ENCODE results near the gene BRAP. TPM values are rescaled to one million over a fixed set of nuclear protein-coding genes. Genes with fewer than 3 reads are reported as not detected.

BRAP gene
- polyA plus RNA-seq, 3 donors, result 7.0 to 14.5 (median 10.2) TPM

DNA sequence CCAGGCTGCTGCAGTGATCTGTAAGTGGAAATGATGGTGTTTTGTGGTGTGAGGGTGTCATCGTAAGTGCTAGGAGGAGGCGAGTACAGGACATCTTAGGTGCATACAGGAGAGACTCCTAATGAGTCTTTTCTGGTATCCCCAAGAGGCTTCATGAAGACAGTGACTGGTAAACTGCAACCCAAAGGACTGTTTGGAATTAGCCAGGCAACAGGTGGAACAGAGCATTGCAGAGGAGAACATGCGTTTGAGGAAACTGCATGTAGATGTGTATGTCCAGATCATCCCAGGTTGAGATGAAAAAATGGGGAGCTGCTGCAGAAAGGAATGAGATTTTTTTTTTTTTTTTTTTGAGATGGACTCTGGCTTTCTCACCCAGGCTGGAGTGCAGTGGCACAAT lies 5.5 kb upstream of the BRAP start:
- H3K79me2 ChIP-seq (ENCODE audit: insufficient read depth, low read length), result peaks cover 23% of the 10 kb centered on the region
- TF ChIP-seq, protein P1, sequence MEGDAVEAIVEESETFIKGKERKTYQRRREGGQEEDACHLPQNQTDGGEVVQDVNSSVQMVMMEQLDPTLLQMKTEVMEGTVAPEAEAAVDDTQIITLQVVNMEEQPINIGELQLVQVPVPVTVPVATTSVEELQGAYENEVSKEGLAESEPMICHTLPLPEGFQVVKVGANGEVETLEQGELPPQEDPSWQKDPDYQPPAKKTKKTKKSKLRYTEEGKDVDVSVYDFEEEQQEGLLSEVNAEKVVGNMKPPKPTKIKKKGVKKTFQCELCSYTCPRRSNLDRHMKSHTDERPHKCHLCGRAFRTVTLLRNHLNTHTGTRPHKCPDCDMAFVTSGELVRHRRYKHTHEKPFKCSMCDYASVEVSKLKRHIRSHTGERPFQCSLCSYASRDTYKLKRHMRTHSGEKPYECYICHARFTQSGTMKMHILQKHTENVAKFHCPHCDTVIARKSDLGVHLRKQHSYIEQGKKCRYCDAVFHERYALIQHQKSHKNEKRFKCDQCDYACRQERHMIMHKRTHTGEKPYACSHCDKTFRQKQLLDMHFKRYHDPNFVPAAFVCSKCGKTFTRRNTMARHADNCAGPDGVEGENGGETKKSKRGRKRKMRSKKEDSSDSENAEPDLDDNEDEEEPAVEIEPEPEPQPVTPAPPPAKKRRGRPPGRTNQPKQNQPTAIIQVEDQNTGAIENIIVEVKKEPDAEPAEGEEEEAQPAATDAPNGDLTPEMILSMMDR (IDR thresholded peaks at IDR 0.05), result no peak
- no peak overlapping the region for H3K9ac ChIP-seq (ENCODE audit: insufficient read depth, low read length, poor library complexity, severe bottlenecking)
- no peaks in the 10 kb centered on the region for H3K9me3 Mint-ChIP-seq
- no peak overlapping the region for H2AFZ ChIP-seq (ENCODE audit: insufficient read depth, low read depth, low read length, poor library complexity, severe bottlenecking)
- WGBS (ENCODE audit: insufficient coverage), result 95% methylated on average over 3 of the region's 3 CpGs
- no peak overlapping the region for H3K4me3 Mint-ChIP-seq
- peaks cover 7% of the 10 kb centered on the region for H4K20me1 ChIP-seq (ENCODE audit: insufficient read depth, low read length)
- no peak overlapping the region for H3K4me3 ChIP-seq (replicated peaks in 1 of 3; ENCODE audit: low read depth in 2 of 3, low read length in 3 of 3)
- H3K4me1 ChIP-seq (ENCODE audit: control insufficient read depth in 1 of 2, insufficient read depth in 2 of 2, low read length in 2 of 2), result peaks cover 7 to 9% of the 10 kb centered on the region in 2 donors
- peaks cover 0 to 2% (median 0%) of the 10 kb centered on the region in 3 donors for H3K27me3 Mint-ChIP-seq (ENCODE audit: low read depth in 3 of 3)
- H3K36me3 Mint-ChIP-seq, result peaks cover 48 to 62% of the 10 kb centered on the region in 2 donors
- H3K27ac Mint-ChIP-seq, result no peak overlapping the region
- no peaks in the 10 kb centered on the region for H3K27me3 ChIP-seq (ENCODE audit: control insufficient read depth in 2 of 2, insufficient read depth in 2 of 2, low read length in 2 of 2)
- peaks cover 10% of the 10 kb centered on the region for H3K4me1 Mint-ChIP-seq
- H3K27ac ChIP-seq (ENCODE audit: low read depth in 1 of 2, low read length in 2 of 2), result no peak overlapping the region
- H3K9me3 ChIP-seq (replicated peaks in 1 of 2; ENCODE audit: control insufficient read depth in 1 of 2, insufficient read depth in 1 of 2, low read length in 2 of 2), result no peaks in the 10 kb centered on the region
- no peak for DNase-seq
- intact Hi-C loops (cut with micrococcal nuclease), result no loop called here
- H3K4me2 ChIP-seq (replicated peaks; ENCODE audit: extremely low read depth, low read length, poor library complexity, severe bottlenecking), result no peak overlapping the region
- H3K36me3 ChIP-seq (replicated peaks in 1 of 2; ENCODE audit: control insufficient read depth in 1 of 2, insufficient read depth in 2 of 2, low read length in 2 of 2), result peaks cover 41 to 53% of the 10 kb centered on the region in 2 donors

DNA sequence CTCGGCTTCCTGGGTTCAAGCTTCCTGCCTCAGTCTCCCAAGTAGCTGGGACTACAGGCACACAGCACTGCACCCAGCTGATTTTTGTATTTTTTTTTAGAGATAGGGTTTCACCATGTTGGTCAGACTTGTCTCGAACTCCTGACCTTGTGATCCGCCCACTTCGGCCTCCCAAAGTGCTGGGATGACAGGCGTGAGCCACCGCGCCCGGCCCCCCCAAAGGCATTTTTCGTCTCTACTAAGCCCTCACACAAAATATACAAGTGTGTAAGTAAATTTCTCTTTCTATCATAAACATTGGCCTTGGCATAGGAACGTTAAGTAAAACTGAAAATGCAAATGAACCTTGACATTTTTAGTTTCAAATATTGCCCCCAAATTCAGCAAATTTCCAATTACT lies 2.2 kb upstream of the BRAP start:
- Mint-ChIP-seq H3K9me3 (no peaks in the 10 kb centered on the region), H3K36me3 (peaks cover 21 to 37% of the 10 kb centered on the region in 2 donors), H3K27ac (no peak overlapping the region), H3K27me3 (ENCODE audit: low read depth in 3 of 3) (peaks cover 0 to 2% (median 0%) of the 10 kb centered on the region in 3 donors), H3K4me3 (no peak overlapping the region), H3K4me1 (peaks cover 29% of the 10 kb centered on the region)
- Histone ChIP-seq H3K4me1 (ENCODE audit: control insufficient read depth in 1 of 2, insufficient read depth in 2 of 2, low read length in 2 of 2) (peaks cover 18 to 31% of the 10 kb centered on the region in 2 donors), H3K36me3 (replicated peaks in 1 of 2; ENCODE audit: control insufficient read depth in 1 of 2, insufficient read depth in 2 of 2, low read length in 2 of 2) (peaks cover 11 to 25% of the 10 kb centered on the region in 2 donors), H3K27ac (ENCODE audit: low read depth in 1 of 2, low read length in 2 of 2) (no peak overlapping the region), H3K27me3 (ENCODE audit: control insufficient read depth in 2 of 2, insufficient read depth in 2 of 2, low read length in 2 of 2) (no peaks in the 10 kb centered on the region), H3K9ac (ENCODE audit: insufficient read depth, low read length, poor library complexity, severe bottlenecking) (no peak overlapping the region), H3K4me2 (replicated peaks; ENCODE audit: extremely low read depth, low read length, poor library complexity, severe bottlenecking) (no peak overlapping the region), H2AFZ (ENCODE audit: insufficient read depth, low read depth, low read length, poor library complexity, severe bottlenecking) (no peak overlapping the region), H3K79me2 (ENCODE audit: insufficient read depth, low read length) (peaks cover 56% of the 10 kb centered on the region), H3K9me3 (replicated peaks in 1 of 2; ENCODE audit: control insufficient read depth in 1 of 2, insufficient read depth in 1 of 2, low read length in 2 of 2) (no peaks in the 10 kb centered on the region), H3K4me3 (replicated peaks in 1 of 3; ENCODE audit: low read depth in 2 of 3, low read length in 3 of 3) (no peak overlapping the region), H4K20me1 (ENCODE audit: insufficient read depth, low read length) (peaks cover 28% of the 10 kb centered on the region)
- intact Hi-C loops (cut with micrococcal nuclease), result loop anchor here in 1 of 2 donors (5.0 kb wide), 1 partner anchor 91 kb away; the partner anchor contains the start of gene ATXN2
- no peak for DNase-seq
- 90% methylated on average over 2 of the region's 10 CpGs for WGBS (ENCODE audit: insufficient coverage)
- TF ChIP-seq, protein P1 (IDR thresholded peaks at IDR 0.05), result no peak

Measured in CD14-positive monocyte (primary cell).